ENCODE results near the gene MIB2.
"Not testable (repeated sequence)": the region's sequence is repeated elsewhere in the genome, so short reads cannot be mapped to it uniquely, and the experiment has no call there.

DNA sequence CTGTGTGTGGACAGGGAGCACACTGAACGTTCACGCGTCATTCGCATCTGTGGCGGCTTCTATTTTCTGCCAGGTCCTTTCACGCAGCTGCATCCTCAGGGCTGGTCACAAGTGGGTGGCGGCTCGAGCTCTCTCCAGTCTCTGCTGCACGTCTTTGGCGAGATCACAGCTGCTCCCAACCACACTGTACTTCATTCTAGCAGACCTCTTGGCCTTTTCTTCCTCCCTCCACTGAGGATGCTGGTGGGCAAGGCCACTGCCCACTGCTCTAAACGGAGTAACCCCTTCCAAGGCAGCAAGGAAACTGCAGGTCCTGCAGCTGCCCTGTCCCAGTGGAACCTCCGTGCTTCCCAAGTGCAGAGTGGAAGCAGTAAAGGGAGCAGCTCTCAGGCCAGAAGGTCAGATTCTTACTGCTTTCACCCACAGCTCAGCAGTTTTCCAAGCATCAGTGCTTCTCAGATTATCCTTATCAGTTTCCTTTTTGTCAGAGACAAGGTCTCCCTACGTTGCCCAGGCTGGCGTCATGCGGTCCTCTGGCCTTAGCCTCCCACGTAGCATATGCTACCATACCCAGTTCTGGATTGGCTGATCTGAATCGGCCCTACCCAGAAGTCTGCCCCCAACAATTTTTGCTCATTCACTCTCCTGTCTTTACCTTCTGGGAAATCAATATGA, 32.4 kb downstream of the MIB2 start:
- TF ChIP-seq POLR2A (IDR thresholded peaks at IDR 0.05): not testable (repeated sequence)
- TF ChIP-seq, protein P1, sequence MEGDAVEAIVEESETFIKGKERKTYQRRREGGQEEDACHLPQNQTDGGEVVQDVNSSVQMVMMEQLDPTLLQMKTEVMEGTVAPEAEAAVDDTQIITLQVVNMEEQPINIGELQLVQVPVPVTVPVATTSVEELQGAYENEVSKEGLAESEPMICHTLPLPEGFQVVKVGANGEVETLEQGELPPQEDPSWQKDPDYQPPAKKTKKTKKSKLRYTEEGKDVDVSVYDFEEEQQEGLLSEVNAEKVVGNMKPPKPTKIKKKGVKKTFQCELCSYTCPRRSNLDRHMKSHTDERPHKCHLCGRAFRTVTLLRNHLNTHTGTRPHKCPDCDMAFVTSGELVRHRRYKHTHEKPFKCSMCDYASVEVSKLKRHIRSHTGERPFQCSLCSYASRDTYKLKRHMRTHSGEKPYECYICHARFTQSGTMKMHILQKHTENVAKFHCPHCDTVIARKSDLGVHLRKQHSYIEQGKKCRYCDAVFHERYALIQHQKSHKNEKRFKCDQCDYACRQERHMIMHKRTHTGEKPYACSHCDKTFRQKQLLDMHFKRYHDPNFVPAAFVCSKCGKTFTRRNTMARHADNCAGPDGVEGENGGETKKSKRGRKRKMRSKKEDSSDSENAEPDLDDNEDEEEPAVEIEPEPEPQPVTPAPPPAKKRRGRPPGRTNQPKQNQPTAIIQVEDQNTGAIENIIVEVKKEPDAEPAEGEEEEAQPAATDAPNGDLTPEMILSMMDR (IDR thresholded peaks at IDR 0.05): not testable (repeated sequence)

All from esophagus squamous epithelium (tissue), 4 donors.